Spleen (tissue), 11 donors: ENCODE measurements around the gene GIMAP4. TPM values are rescaled to one million over a fixed set of nuclear protein-coding genes. Genes with fewer than 3 reads are reported as not detected.

Experiments
- DNase-seq: peaks from one replicate; pipeline ENCODE4 v3.0.0-alpha.2; 2020
- H3K27ac ChIP-seq, 8 donors: fragments of 200-600 bp; sonication (generic) in 7 of 8; 1 replicate in 4 of 8; 2 replicates in 4 of 8; pipeline versions ENCODE4 v1.5.0 to v1.8.0; 2016 to 2021; ENCODE audit warnings: inconsistent platforms in 4 of 8, mild to moderate bottlenecking in 4 of 8, moderate library complexity in 1 of 8
- H3K27me3 ChIP-seq, 7 donors: fragments of 200-600 bp; sonication (generic) in 6 of 7; replicated peaks in 1 of 7; 1 replicate in 4 of 7; 2 replicates in 3 of 7; pipeline versions ENCODE4 v1.5.0 to v1.8.0; 2016 to 2021; ENCODE audit warnings: inconsistent platforms in 3 of 7, mild to moderate bottlenecking in 1 of 7
- H3K36me3 ChIP-seq, 6 donors: fragments of 200-600 bp; sonication (generic) in 5 of 6; 1 replicate in 4 of 6; 2 replicates in 2 of 6; pipeline versions ENCODE4 v1.5.0 to v1.8.0; 2016 to 2021; ENCODE audit warnings: inconsistent platforms in 2 of 6
- H3K4me1 ChIP-seq, 6 donors: fragments of 200-600 bp; sonication (generic) in 5 of 6; 1 replicate in 3 of 6; 2 replicates in 3 of 6; pipeline versions ENCODE4 v1.5.0 to v1.8.0; 2016 to 2021; ENCODE audit warnings: inconsistent platforms in 3 of 6
- H3K4me3 ChIP-seq, 8 donors: fragments of 200-600 bp; sonication (generic) in 7 of 8; 1 replicate in 4 of 8; 2 replicates in 4 of 8; pipeline versions ENCODE4 v1.5.0 to v1.8.0; 2016 to 2021; ENCODE audit warnings: inconsistent platforms in 4 of 8, mild to moderate bottlenecking in 4 of 8, moderate library complexity in 2 of 8
- H3K9me3 ChIP-seq, 8 donors: fragments of 200-600 bp; sonication (generic) in 7 of 8; 1 replicate in 4 of 8; 2 replicates in 4 of 8; pipeline versions ENCODE4 v1.5.0 to v1.8.0; 2016 to 2021; ENCODE audit warnings: inconsistent platforms in 4 of 8
- POLR2A ChIP-seq, 3 donors: fragments of 450-650 bp; IDR thresholded peaks; one replicate each; pipeline ENCODE4 v1.5.1; 2017; ENCODE audit warnings: antibody characterized with exemption in 3 of 3, mild to moderate bottlenecking in 1 of 3
- POLR2AphosphoS5 ChIP-seq, 3 donors: sonication (generic); formaldehyde crosslinking; IDR thresholded peaks; one replicate each; pipeline ENCODE4 v1.5.1; 2017; ENCODE audit warnings: antibody characterized with exemption in 3 of 3
- WGBS, 5 donors: extraction: QIAGEN DNeasy Blood & Tissue Kit in 3 of 5; methylation state at CpG; one replicate each; pipeline versions ENCODE4 v1.1.5 to v1.1.7; 2013 to 2018; 5-methylcytosine and 5-hydroxymethylcytosine counted together
- intact Hi-C: fragments of 100-400 bp; cut with DNase I; formaldehyde crosslinking; loops from one replicate; pipeline ENCODE4 v1.15.0; 2023; ENCODE audit warnings: low total_unique reads
- polyA plus RNA-seq, 3 donors: library from polyadenylated mRNA; stranded (reverse); fragments of 200-250 nt; gene quantifications; one replicate each; pipeline ENCODE4 v1.2.1, GENCODE V29; 2013
- total RNA-seq, 7 donors: library from RNA; depleted of rRNA in 3 of 7; stranded (reverse); fragments of >200 nt in 3 of 7; fragmentation: NEBNext Ultra II Directional in 4 of 7; extraction: Animal tissue kit (Norgen Biotek cat#: 25700) in 4 of 7; gene quantifications; one replicate each; pipeline versions ENCODE4 v1.1.0 to v1.2.1, GENCODE V29; 2016 to 2021
- TF ChIP-seq, protein P1 (sequence below), 11 experiments: fragments of 200-600 bp in 7 of 11; fragments of 450-650 bp in 4 of 11; sonication (generic) in 4 of 11; IDR thresholded peaks in 8 of 11; conservative IDR thresholded peaks in 3 of 11; 1 replicate in 7 of 11; 2 replicates in 4 of 11; pipeline versions ENCODE4 v1.4.0 to v1.8.0; 2016 to 2021; ENCODE audit warnings: antibody characterized with exemption in 11 of 11, inconsistent platforms in 4 of 11, mild to moderate bottlenecking in 1 of 11
- donor health status: healthy with polysubstance abuse.
- donor health status: DM: no; HTN: no; CAD: no; lungs with moderate emphysema.
- donor health status: DM: no; HTN: no; CAD: no.
- donor health status: Bipolar disorder and iron deficiency.
- donor health status: healthy.
- donor health status: DM: no; HTN: no; CAD: no.
- donor health status: DM: yes; HTN: yes; CAD: no.

Gene GIMAP4
- total and polyA plus RNA-seq, 10 donors, result 35.9 to 214 (median 169) TPM

DNA sequence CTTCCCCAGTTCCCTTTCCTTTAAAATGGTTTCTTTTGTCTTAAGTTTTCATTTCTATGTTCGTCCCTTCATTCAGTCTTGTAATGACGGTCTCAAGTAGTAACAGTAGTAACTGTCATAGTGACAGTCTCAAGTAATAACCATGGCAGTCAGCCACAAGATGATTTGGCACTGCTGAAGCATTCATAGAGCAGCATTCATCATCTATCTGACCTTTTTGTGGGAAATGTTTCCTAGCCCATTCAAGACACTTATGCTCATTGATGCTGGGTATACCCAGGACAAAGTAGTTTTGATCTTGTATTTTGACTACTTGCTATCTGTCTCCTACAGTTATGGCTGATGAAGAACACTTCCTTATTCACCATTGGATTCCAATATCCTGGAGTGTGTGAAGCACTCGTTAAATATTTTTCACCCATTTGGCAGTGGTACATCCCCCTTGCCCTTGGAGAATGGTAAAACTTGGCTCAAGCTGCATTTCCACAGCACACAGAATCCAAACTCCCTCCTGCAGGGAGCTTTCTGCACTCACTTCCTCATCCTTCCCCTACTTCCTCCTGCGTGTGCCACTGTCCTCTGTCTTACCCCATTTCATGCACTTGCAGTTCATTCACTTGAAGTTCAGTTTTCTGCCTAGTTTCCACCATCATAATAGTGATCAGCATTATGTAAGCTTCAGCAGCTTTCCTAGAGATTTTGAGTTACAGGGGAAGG, 19.0 kb downstream of the GIMAP4 start:
- Histone ChIP-seq H3K4me1 (peaks cover 10 to 38% (median 27%) of the 10 kb centered on the region in 6 donors), H3K36me3 (no peaks in the 10 kb centered on the region), H3K27me3 (no peaks in the 10 kb centered on the region), H3K4me3 (peak overlapping the region in 1 of 8 donors; percentile 11), H3K9me3 (peaks cover 0 to 19% (median 6%) of the 10 kb centered on the region in 8 donors), H3K27ac (peak overlapping the region in 7 of 8 donors; percentile 75 to 85 (median 82))
- WGBS, 5 donors, result 36 to 41% (median 40%) methylated on average over 4 of the region's 4 CpGs
- TF ChIP-seq, protein P1, sequence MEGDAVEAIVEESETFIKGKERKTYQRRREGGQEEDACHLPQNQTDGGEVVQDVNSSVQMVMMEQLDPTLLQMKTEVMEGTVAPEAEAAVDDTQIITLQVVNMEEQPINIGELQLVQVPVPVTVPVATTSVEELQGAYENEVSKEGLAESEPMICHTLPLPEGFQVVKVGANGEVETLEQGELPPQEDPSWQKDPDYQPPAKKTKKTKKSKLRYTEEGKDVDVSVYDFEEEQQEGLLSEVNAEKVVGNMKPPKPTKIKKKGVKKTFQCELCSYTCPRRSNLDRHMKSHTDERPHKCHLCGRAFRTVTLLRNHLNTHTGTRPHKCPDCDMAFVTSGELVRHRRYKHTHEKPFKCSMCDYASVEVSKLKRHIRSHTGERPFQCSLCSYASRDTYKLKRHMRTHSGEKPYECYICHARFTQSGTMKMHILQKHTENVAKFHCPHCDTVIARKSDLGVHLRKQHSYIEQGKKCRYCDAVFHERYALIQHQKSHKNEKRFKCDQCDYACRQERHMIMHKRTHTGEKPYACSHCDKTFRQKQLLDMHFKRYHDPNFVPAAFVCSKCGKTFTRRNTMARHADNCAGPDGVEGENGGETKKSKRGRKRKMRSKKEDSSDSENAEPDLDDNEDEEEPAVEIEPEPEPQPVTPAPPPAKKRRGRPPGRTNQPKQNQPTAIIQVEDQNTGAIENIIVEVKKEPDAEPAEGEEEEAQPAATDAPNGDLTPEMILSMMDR (IDR thresholded peaks at IDR 0.05 in 8 of 11, conservative IDR thresholded peaks at IDR 0.05 in 3 of 11), result no peak
- TF ChIP-seq POLR2A (IDR thresholded peaks at IDR 0.05), result no peak
- intact Hi-C loops, result no loop called here
- no peak for DNase-seq

DNA sequence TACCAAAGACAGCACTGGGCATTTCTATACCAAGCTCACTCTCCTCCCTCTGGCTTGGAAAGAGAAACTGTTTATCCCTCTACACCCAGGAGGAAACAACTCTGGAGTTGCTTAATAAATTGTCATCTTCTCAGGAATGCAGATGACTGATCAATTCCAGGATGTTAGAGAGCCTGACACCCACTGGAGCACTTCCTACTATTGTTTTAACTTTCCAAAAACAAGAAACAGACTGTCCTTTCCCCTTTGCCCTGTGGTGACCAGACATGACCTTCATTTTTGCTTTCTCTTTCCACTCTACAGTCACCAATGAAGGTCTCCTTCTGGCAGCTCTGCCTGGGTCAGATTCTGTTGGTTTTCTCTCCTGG, 19.6 kb downstream of the GIMAP4 start:
- H3K27me3 ChIP-seq, result no peaks in the 10 kb centered on the region
- peak overlapping the region; percentile 75 to 85 (median 81) for H3K27ac ChIP-seq
- H3K36me3 ChIP-seq, result no peaks in the 10 kb centered on the region
- H3K4me1 ChIP-seq, result peaks cover 10 to 38% (median 27%) of the 10 kb centered on the region in 6 donors
- no peak for DNase-seq
- intact Hi-C loops, result no loop called here
- H3K4me3 ChIP-seq, result peak overlapping the region in 1 of 8 donors; percentile 11
- H3K9me3 ChIP-seq, result peaks cover 0 to 19% (median 6%) of the 10 kb centered on the region in 8 donors
- peak in 1 of 3 donors; percentile 58 for TF ChIP-seq POLR2AphosphoS5 (IDR thresholded peaks at IDR 0.05)
- TF ChIP-seq, protein P1 (IDR thresholded peaks at IDR 0.05 in 8 of 11, conservative IDR thresholded peaks at IDR 0.05 in 3 of 11), result no peak

DNA sequence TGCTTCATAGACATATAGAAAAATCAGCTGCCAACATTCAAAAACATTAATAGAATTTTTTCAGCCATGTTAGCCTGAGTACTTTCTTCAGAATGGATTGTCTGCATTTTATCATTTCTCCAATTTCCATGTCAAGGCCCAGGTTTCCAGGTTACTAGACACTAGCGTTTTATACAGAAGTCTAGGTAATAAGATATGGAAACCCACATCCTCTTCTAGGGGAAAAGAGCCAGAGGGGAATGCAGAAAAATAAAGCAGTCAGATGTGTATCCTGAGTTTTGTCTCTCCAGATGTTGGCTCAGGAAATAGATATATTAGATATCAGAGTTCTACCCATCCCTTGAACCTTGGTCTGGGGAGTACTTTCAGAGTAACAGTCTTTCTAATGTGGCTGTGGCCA, 20.4 kb downstream of the GIMAP4 start:
- peaks cover 10 to 38% (median 27%) of the 10 kb centered on the region in 6 donors for H3K4me1 ChIP-seq
- DNase-seq, result no peak
- H3K27me3 ChIP-seq, result no peaks in the 10 kb centered on the region
- H3K4me3 ChIP-seq, result no peak overlapping the region
- peak overlapping the region; percentile 75 to 85 (median 81) for H3K27ac ChIP-seq
- intact Hi-C loops, result no loop called here
- TF ChIP-seq, protein P1 (IDR thresholded peaks at IDR 0.05 in 8 of 11, conservative IDR thresholded peaks at IDR 0.05 in 3 of 11), result no peak
- TF ChIP-seq POLR2AphosphoS5 (IDR thresholded peaks at IDR 0.05), result no peak
- no peak for TF ChIP-seq POLR2A (IDR thresholded peaks at IDR 0.05)
- WGBS, 5 donors, result 24 to 50% (median 44%) methylated on average over 1 of the region's 1 CpG
- no peaks in the 10 kb centered on the region for H3K36me3 ChIP-seq
- peaks cover 0 to 19% (median 11%) of the 10 kb centered on the region in 8 donors for H3K9me3 ChIP-seq

DNA sequence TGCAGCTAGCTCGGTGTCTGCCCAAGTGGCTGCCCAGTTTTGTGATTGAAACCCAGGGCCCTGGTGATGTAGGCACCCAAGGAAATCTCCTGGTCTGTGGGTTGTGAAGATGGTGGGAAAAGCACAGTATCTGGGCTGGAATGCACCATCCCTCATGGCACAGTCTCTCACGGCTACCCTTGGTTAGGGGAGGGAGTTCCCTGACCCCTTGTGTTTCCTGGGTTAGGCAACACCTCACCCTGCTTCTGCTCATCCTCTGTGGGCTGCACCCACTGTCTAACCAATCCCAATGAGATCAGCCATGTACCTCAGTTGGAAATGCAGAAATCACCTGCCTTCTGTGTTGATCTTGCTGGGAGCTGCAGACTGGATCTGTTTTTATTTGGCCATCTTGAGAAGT, 27.6 kb downstream of the GIMAP4 start:
- Histone ChIP-seq H3K27ac (no peak overlapping the region), H3K36me3 (no peaks in the 10 kb centered on the region), H3K4me3 (no peak overlapping the region), H3K27me3 (no peaks in the 10 kb centered on the region), H3K4me1 (peaks cover 0 to 13% (median 3%) of the 10 kb centered on the region in 6 donors), H3K9me3 (peaks cover 0 to 37% (median 25%) of the 10 kb centered on the region in 8 donors)
- 71 to 83% (median 78%) methylated on average over 2 of the region's 2 CpGs; no CpG with 5 or more reads in 1 of the 5 donors for WGBS, 5 donors
- TF ChIP-seq POLR2AphosphoS5 (IDR thresholded peaks at IDR 0.05) (no peak), POLR2A (IDR thresholded peaks at IDR 0.05) (no peak)
- TF ChIP-seq, protein P1 (IDR thresholded peaks at IDR 0.05 in 8 of 11, conservative IDR thresholded peaks at IDR 0.05 in 3 of 11), result no peak
- intact Hi-C loops, result no loop called here
- DNase-seq, result no peak
